ENCODE results near the gene CARHSP1. TPM values are rescaled to one million over a fixed set of nuclear protein-coding genes. Genes with fewer than 3 reads are reported as not detected.

CARHSP1 gene
- total and polyA plus RNA-seq, 2 of the 8 experiments (the other 6 are each of a cell fraction or from before 2014, with no cell fraction given) = 292 to 300 TPM

DNA sequence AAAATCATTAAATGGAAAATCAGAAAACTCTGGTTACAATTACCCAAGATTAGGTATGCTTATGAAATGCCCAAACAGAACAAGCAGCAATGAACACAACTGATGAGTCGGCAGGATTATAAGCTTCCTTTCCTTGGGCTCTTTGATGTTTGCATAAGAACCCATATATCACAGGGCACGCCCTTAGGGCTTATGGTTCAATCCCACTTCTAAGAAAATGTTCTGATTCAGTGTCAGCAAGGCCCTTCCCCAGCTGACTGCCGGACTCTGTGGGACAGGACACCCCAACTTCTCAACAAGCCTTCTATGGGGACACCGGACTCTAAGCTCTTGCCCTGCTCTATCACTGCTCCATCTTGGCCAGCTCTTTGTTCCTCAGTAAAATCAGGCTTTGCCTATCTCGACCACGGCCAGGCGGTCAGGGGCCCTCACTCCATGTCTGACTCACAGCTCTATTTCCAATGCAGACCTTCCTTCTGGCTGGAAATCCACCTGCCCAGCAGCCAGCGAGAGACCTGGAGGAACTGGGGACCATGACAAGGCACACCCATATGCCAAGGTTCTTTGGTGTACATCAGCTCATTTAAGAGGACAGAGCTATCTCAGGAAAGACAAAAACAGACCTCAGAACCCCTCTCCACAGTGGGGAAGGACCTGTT is 40.1 kb upstream of the CARHSP1 start (continued):
- TF ChIP-seq, protein P1, sequence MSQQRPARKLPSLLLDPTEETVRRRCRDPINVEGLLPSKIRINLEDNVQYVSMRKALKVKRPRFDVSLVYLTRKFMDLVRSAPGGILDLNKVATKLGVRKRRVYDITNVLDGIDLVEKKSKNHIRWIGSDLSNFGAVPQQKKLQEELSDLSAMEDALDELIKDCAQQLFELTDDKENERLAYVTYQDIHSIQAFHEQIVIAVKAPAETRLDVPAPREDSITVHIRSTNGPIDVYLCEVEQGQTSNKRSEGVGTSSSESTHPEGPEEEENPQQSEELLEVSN (IDR thresholded peaks at IDR 0.05) = no peak
- no peak for TF ChIP-seq KDM5A (IDR thresholded peaks at IDR 0.05; ENCODE audit: low read length)
- TF ChIP-seq HDAC6 (IDR thresholded peaks at IDR 0.05; ENCODE audit: low read depth, low read length) = no peak
- no peak for TF ChIP-seq POLR2A (IDR thresholded peaks at IDR 0.05; ENCODE audit: control extremely low read depth in 1 of 2, low read depth in 2 of 2, low read length in 2 of 2)
- TF ChIP-seq RXRA (IDR thresholded peaks at IDR 0.05; ENCODE audit: insufficient read depth, low read depth, low read length) = no peak
- TF ChIP-seq, protein P2, sequence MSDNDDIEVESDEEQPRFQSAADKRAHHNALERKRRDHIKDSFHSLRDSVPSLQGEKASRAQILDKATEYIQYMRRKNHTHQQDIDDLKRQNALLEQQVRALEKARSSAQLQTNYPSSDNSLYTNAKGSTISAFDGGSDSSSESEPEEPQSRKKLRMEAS (IDR thresholded peaks at IDR 0.05) = no peak
